ENCODE measurements around the gene LRRC1.

DNA sequence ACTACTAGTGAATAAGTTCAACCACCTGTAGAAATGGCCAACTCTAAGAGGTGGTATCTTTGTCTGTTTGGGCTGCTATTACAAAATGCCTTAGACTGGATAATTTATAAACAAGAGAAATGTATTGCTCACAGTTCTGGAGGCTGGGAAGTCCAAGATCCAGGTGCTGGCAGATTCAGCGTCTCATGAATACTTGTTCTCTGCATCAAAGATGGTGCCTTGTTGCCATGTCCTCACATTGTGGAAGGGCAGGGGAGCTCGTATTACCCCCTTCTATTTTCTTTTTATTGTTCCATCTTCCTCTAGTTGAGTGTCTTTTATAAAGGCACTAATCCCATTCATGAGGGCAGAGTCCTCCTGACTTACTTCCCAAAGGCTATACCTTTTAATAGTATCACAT is 58.0 kb downstream of the LRRC1 start:
- TF ChIP-seq, protein P1, sequence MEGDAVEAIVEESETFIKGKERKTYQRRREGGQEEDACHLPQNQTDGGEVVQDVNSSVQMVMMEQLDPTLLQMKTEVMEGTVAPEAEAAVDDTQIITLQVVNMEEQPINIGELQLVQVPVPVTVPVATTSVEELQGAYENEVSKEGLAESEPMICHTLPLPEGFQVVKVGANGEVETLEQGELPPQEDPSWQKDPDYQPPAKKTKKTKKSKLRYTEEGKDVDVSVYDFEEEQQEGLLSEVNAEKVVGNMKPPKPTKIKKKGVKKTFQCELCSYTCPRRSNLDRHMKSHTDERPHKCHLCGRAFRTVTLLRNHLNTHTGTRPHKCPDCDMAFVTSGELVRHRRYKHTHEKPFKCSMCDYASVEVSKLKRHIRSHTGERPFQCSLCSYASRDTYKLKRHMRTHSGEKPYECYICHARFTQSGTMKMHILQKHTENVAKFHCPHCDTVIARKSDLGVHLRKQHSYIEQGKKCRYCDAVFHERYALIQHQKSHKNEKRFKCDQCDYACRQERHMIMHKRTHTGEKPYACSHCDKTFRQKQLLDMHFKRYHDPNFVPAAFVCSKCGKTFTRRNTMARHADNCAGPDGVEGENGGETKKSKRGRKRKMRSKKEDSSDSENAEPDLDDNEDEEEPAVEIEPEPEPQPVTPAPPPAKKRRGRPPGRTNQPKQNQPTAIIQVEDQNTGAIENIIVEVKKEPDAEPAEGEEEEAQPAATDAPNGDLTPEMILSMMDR (conservative IDR thresholded peaks at IDR 0.05 in 1 of 2, IDR thresholded peaks at IDR 0.05 in 1 of 2; ENCODE audit: low read depth in 1 of 2, low read length in 2 of 2) = no peak
- no peak for TF ChIP-seq EZH2 (IDR thresholded peaks at IDR 0.05; ENCODE audit: low read length, missing control alignments)

All from fibroblast of lung (primary cell).